Measurements from ENCODE around the gene ULK1. TPM values are rescaled to one million over a fixed set of nuclear protein-coding genes. Genes with fewer than 3 reads are reported as not detected.
A peak's percentile ranks its signal among the peaks of the same experiment; 100 is the strongest.

ULK1 gene
- total and polyA plus RNA-seq, 2 of the 13 experiments (the other 11 are each of a cell fraction or from before 2014, with no cell fraction given): 2.8 to 10.1 TPM

GRCh38 chr12:131860472-131861260, 33.8 kb upstream of the ULK1 start (continued):
- TF ChIP-seq ZNF781 (CRISPR knock-in tag; IDR thresholded peaks at IDR 0.05; ENCODE audit: borderline replicate concordance, not compliant biosample characterization): no peak

GRCh38 chr12:131861261-131862083, 33.0 kb upstream of the ULK1 start:
- DNase-seq (ENCODE audit: low spot score) (no peak), FAIRE-seq (peak; percentile 30), ATAC-seq (no peak)
- peak overlapping the region in 2 of 3 experiments; percentile 18 to 67; a peak in 3 of 6 replicates for H3K4me3 ChIP-seq (replicated peaks in 1 of 3; ENCODE audit: insufficient read depth in 1 of 3, low read depth in 2 of 3, low read length in 3 of 3)
- peaks cover 0 to 6% of the 10 kb centered on the region in 2 experiments; a peak in 2 of 5 replicates for H3K27me3 ChIP-seq (ENCODE audit: control insufficient read depth in 1 of 2, insufficient read depth in 2 of 2, low read length in 2 of 2)
- in situ Hi-C loops (cut with HindIII; ENCODE audit: extremely low pct_ligation_motif_present, low pct_unique_long_range_greater_than_20kb) (no loop called here), intact Hi-C loops (cut with micrococcal nuclease; ENCODE audit: unreplicated experiment) (loop anchor here (5.0 kb wide), 1 partner anchor 66 kb away; the partner anchor contains the start of gene PUS1)
- ChIA-PET CTCF (ENCODE audit: low intra/inter-chr PET ratio, low total read pairs) (no interaction called here), POLR2A (interaction anchor here (0.9 to 2.4 kb wide), 6 partner anchors 8 to 90 kb away, joined by 3 to 11 read pairs (median 7); partner anchors contain the start of gene PUS1)
- H3K9me3 ChIP-seq (ENCODE audit: low read length): no peaks in the 10 kb centered on the region
- no peaks in the 10 kb centered on the region for H3K79me2 ChIP-seq (ENCODE audit: insufficient read depth, low read length)
- TSS peak; percentile 80 for BruUV-seq (replicated peaks)
- H4K20me1 ChIP-seq (ENCODE audit: insufficient read depth, low read length): no peaks in the 10 kb centered on the region
- H3K4me1 ChIP-seq (ENCODE audit: insufficient read depth, low read length): peaks cover 77% of the 10 kb centered on the region
- H2AFZ ChIP-seq (ENCODE audit: low read length): no peak overlapping the region
- 53% methylated on average over 11 of the region's 12 CpGs for WGBS (ENCODE audit: low lambda C conversion rate)
- H3K4me2 ChIP-seq (ENCODE audit: low read depth, low read length): peak overlapping the region; percentile 95
- H3K36me3 ChIP-seq (replicated peaks in 1 of 2; ENCODE audit: control insufficient read depth in 1 of 2, insufficient read depth in 2 of 2, low read length in 2 of 2): no peaks in the 10 kb centered on the region
- peak overlapping the region; percentile 92 for H3K9ac ChIP-seq (ENCODE audit: insufficient read depth, low read depth, low read length)
- peak overlapping the region; percentile 99 for H3K27ac ChIP-seq (ENCODE audit: extremely low read length, insufficient read depth, low read length)
- TF ChIP-seq GLI4 (CRISPR knock-in tag; IDR thresholded peaks at IDR 0.05; ENCODE audit: borderline replicate concordance): no peak
- TF ChIP-seq ZNF367 (CRISPR knock-in tag; IDR thresholded peaks at IDR 0.05; ENCODE audit: borderline replicate concordance): no peak
- peak; percentile 72; the same call in 1 of the 2 replicates for TF ChIP-seq BRD4 (CRISPR knock-in tag; IDR thresholded peaks at IDR 0.05)
- no peak for TF ChIP-seq KLF11 (CRISPR knock-in tag; IDR thresholded peaks at IDR 0.05)
- no peak for TF ChIP-seq NPAS2 (CRISPR knock-in tag; IDR thresholded peaks at IDR 0.05; ENCODE audit: borderline replicate concordance)
- TF ChIP-seq NR2F2 (IDR thresholded peaks at IDR 0.05; ENCODE audit: borderline replicate concordance, low read depth): no peak
- TF ChIP-seq ZZZ3 (CRISPR knock-in tag; IDR thresholded peaks at IDR 0.05; ENCODE audit: borderline replicate concordance): no peak; the same call in 1 of the 2 replicates
- TF ChIP-seq PHF21A (CRISPR knock-in tag; IDR thresholded peaks at IDR 0.05): no peak
- no peak for TF ChIP-seq TEF (CRISPR knock-in tag; IDR thresholded peaks at IDR 0.05)
- no peak for TF ChIP-seq EED (CRISPR knock-in tag; IDR thresholded peaks at IDR 0.05)
- no peak for TF ChIP-seq ZNF160 (CRISPR knock-in tag; IDR thresholded peaks at IDR 0.05)
- no peak for TF ChIP-seq AHR (CRISPR knock-in tag; IDR thresholded peaks at IDR 0.05)
- TF ChIP-seq SIN3B (IDR thresholded peaks at IDR 0.05; ENCODE audit: low read length): no peak
- TF ChIP-seq TBP (CRISPR knock-in tag; IDR thresholded peaks at IDR 0.05): no peak
- 0 out of 2 replicates have a peak, but pooled peaks have one; percentile 2 for TF ChIP-seq ZNF891 (CRISPR knock-in tag; IDR thresholded peaks at IDR 0.05)
- TF ChIP-seq RARG (CRISPR knock-in tag; IDR thresholded peaks at IDR 0.05; ENCODE audit: low read depth): no peak
- TF ChIP-seq IRF1 (CRISPR knock-in tag; IDR thresholded peaks at IDR 0.05; ENCODE audit: low read depth): no peak
- no peak for TF ChIP-seq ZNF703 (CRISPR knock-in tag; IDR thresholded peaks at IDR 0.05; ENCODE audit: borderline replicate concordance)
- no peak for TF ChIP-seq ZNF747 (CRISPR knock-in tag; IDR thresholded peaks at IDR 0.05; ENCODE audit: borderline replicate concordance)
- no peak for TF ChIP-seq ZSCAN20 (CRISPR knock-in tag; IDR thresholded peaks at IDR 0.05; ENCODE audit: borderline replicate concordance)
- no peak for TF ChIP-seq ZFP1 (CRISPR knock-in tag; IDR thresholded peaks at IDR 0.05)

Measured in HepG2 (cell line).